Hindlimb muscle (tissue), 1 donor: ENCODE data around the gene C12orf76. TPM values are rescaled to one million over a fixed set of nuclear protein-coding genes. Genes with fewer than 3 reads are reported as not detected.

Source experiments
- DNase-seq: peaks from one replicate; pipeline ENCODE4 v3.0.0-alpha.2; 2013
- polyA plus RNA-seq: library from polyadenylated mRNA; unstranded; fragments of 120-200 nt; gene quantifications from one replicate; pipeline ENCODE4 v1.2.1, GENCODE V29; 2013; ENCODE audit not compliant: insufficient read length

C12orf76 gene
- polyA plus RNA-seq, 1 donor: 33.7 TPM

DNA sequence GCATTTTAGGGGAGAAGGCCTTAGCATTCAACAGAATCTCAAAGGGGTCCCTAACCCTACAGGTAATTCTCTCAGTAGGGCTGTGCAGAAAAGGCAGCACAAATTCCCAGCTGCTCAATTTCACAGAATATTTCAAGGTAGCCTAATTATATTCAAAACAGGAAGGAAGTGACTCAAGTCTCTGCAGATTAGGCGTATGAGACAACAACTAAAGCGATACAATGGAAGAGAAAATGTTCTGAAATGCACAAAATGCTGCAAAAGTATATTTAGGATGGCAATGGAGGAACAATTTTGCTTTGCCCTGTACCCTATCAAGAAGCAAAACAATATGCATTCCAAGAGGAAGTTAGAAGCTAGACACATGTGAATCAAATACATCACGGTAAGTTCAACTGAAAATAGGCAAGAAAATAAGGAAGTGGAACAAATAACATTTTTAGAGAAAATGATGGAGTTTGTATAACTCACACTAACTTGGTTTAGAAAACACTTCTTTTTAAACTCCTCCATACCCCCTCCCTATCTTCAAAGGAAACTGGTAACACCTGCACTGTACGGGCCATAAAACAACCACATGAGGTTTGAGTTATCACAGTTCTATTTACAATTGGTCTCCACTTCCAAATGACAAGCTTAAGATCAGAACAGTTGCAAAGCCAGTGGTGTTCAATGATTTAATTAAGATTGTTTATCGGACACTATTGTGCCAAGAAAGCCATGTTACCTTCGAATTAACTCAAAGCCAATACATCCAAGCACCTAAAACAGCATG lies 53.7 kb downstream of the C12orf76 start:
- no peak for DNase-seq

DNA sequence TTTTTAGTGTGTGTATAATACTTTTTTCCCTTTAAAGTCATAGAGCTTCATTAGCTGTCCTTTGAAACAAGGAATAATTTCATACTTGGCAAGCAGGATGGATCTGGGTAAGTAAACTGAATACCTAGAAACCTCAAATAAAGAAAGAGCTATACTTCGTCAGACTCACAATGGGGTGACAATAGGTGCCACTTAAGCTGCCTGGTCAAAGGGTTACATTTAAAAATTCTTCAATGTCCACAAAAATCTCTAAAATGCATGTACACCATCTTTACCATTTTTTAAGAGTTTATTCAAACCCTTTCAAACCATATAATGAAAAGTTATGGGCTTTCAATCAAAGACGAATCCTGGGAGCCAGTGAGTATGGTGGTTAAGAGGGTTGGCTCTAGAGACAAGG lies 55.2 kb downstream of the C12orf76 start:
- no peak for DNase-seq

DNA sequence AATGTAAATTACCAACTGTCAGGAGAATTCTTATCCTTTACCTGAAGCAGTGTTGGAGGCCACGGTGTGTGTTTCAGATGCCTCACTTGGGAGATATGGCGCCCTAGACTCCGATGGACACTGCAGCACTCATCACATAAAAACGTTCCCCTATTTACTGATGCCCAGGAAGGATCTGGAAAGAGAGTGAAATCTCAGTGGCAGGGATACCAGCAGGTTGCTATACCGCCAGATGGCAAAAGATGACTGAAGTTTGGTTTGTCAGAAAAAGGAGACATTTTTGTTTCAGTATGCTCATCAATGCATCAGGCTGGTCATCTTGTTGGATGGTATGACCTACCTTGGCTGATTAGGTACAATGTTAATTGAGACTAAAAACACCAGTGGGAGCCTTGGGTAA lies 56.7 kb downstream of the C12orf76 start:
- DNase-seq: no peak

Other genes with a start within 250 kb of the C12orf76 start
- 0.99 TPM for gene TRPV4, start 215.1 kb downstream of the C12orf76 start, polyA plus RNA-seq
- gene GLTP, start 168.0 kb downstream of the C12orf76 start, polyA plus RNA-seq: 20.5 TPM
- gene TCHP, start 148.2 kb downstream of the C12orf76 start, polyA plus RNA-seq: 25.3 TPM
- 57.8 TPM for gene GIT2, start 52.2 kb downstream of the C12orf76 start, polyA plus RNA-seq
- 53.3 TPM for gene ANKRD13A, start 49.1 kb downstream of the C12orf76 start, polyA plus RNA-seq
- gene IFT81, start 75.8 kb upstream of the C12orf76 start, polyA plus RNA-seq: 13.8 TPM
- gene ATP2A2, start 232.7 kb upstream of the C12orf76 start, polyA plus RNA-seq: 587 TPM